Type B pancreatic cell (in vitro differentiated cells): ENCODE results near the gene CDKL4. TPM values are rescaled to one million over a fixed set of nuclear protein-coding genes. Genes with fewer than 3 reads are reported as not detected.

Experiments used
- DNase-seq: peaks from one replicate; pipeline ENCODE4 v3.0.0; 2021; ENCODE audit warnings: mixed read lengths; ENCODE audit not compliant: unreplicated experiment; ENCODE audit errors: extremely low spot score
- H3K27ac Mint-ChIP-seq: 2 replicates; pipeline ENCODE4 v1.8.0; 2021; ENCODE audit warnings: mild to moderate bottlenecking, mixed read lengths
- H3K27me3 Mint-ChIP-seq: 2 replicates; pipeline ENCODE4 v1.8.0; 2021; ENCODE audit warnings: mixed read lengths
- H3K36me3 Mint-ChIP-seq: 2 replicates; pipeline ENCODE4 v1.8.0; 2021; ENCODE audit warnings: mixed read lengths
- H3K4me1 Mint-ChIP-seq: one replicate; pipeline ENCODE4 v1.8.0; 2021; ENCODE audit warnings: mixed read lengths; ENCODE audit not compliant: unreplicated experiment
- H3K4me3 Mint-ChIP-seq: 2 replicates; pipeline ENCODE4 v1.8.0; 2021; ENCODE audit warnings: mild to moderate bottlenecking, mixed read lengths
- H3K9me3 Mint-ChIP-seq: 2 replicates; pipeline ENCODE4 v1.8.0; 2021; ENCODE audit warnings: mixed read lengths
- CTCF ChIP-seq: fragments of 200-600 bp; sonication (generic); conservative IDR thresholded peaks from 2 replicates; pipeline ENCODE4 v1.5.0; 2021; ENCODE audit warnings: antibody characterized with exemption, mild to moderate bottlenecking
- total RNA-seq: library from RNA; stranded (reverse); gene quantifications from 2 replicates; pipeline ENCODE4 v1.2.1, GENCODE V29; 2021; ENCODE audit warnings: low replicate concordance

Gene CDKL4
- total RNA-seq, 1 donor from 2014 or later, result 1.8 TPM

GRCh38 chr2:39194686-39195085 is 49.1 kb downstream of the CDKL4 start:
- no peaks in the 10 kb centered on the region for H3K9me3 Mint-ChIP-seq
- no peak overlapping the region for H3K4me3 Mint-ChIP-seq

GRCh38 chr2:39188960-39189494 is 54.7 kb downstream of the CDKL4 start:
- H3K27ac Mint-ChIP-seq, result no peak overlapping the region
- no peak overlapping the region for H3K4me3 Mint-ChIP-seq
- H3K27me3 Mint-ChIP-seq, result no peaks in the 10 kb centered on the region
- no peaks in the 10 kb centered on the region for H3K9me3 Mint-ChIP-seq
- no peaks in the 10 kb centered on the region for H3K4me1 Mint-ChIP-seq
- no peak for DNase-seq
- TF ChIP-seq CTCF, result no peak
- no peaks in the 10 kb centered on the region for H3K36me3 Mint-ChIP-seq

More at GRCh38 chr2:39194686-39195085, 49.1 kb downstream of the CDKL4 start:
- no peak for DNase-seq
- Mint-ChIP-seq H3K4me1 (no peaks in the 10 kb centered on the region), H3K36me3 (no peaks in the 10 kb centered on the region), H3K27me3 (no peaks in the 10 kb centered on the region), H3K27ac (no peak overlapping the region)
- TF ChIP-seq CTCF, result no peak

- H3K36me3 Mint-ChIP-seq, result no peaks in the 10 kb centered on the region
- peaks cover 10% of the 10 kb centered on the region for H3K4me1 Mint-ChIP-seq
- no peaks in the 10 kb centered on the region for H3K9me3 Mint-ChIP-seq
- no peak for TF ChIP-seq CTCF
- H3K4me3 Mint-ChIP-seq, result no peak overlapping the region
- no peaks in the 10 kb centered on the region for H3K27me3 Mint-ChIP-seq
- H3K27ac Mint-ChIP-seq, result no peak overlapping the region
- no peak for DNase-seq
Measured at GRCh38 chr2:39183673-39184072, 60.1 kb downstream of the CDKL4 start.

GRCh38 chr2:39181297-39181696 is 62.5 kb downstream of the CDKL4 start:
- H3K36me3 Mint-ChIP-seq, result no peaks in the 10 kb centered on the region
- H3K27me3 Mint-ChIP-seq, result no peaks in the 10 kb centered on the region
- peaks cover 10% of the 10 kb centered on the region for H3K4me1 Mint-ChIP-seq
- H3K27ac Mint-ChIP-seq, result peak overlapping the region; percentile 76
- TF ChIP-seq CTCF, result no peak
- H3K9me3 Mint-ChIP-seq, result no peaks in the 10 kb centered on the region
- no peak for DNase-seq
- peak overlapping the region; percentile 48 for H3K4me3 Mint-ChIP-seq

GRCh38 chr2:39179974-39180960 is 63.5 kb downstream of the CDKL4 start:
- H3K9me3 Mint-ChIP-seq, result no peaks in the 10 kb centered on the region
- TF ChIP-seq CTCF, result no peak
- no peaks in the 10 kb centered on the region for H3K36me3 Mint-ChIP-seq
- H3K4me3 Mint-ChIP-seq, result peak overlapping the region; percentile 62
- no peaks in the 10 kb centered on the region for H3K27me3 Mint-ChIP-seq
- peaks cover 10% of the 10 kb centered on the region for H3K4me1 Mint-ChIP-seq
- no peak for DNase-seq
- H3K27ac Mint-ChIP-seq, result peak overlapping the region; percentile 76
